Peyer's patch (tissue), 4 donors: Measurements from ENCODE around the gene ADGRD1.

Experiments used
- CTCF ChIP-seq, 6 experiments: fragments of 450-650 bp in 4 of 6; fragments of 200-600 bp in 2 of 6; sonication (generic) in 1 of 6; IDR thresholded peaks; one replicate each; pipeline ENCODE4 v1.5.1; 2017 to 2019; ENCODE audit warnings: antibody characterized with exemption in 6 of 6, mild to moderate bottlenecking in 3 of 6, moderate library complexity in 1 of 6
- POLR2A ChIP-seq, 2 donors: fragments of 450-650 bp; IDR thresholded peaks; one replicate each; pipeline ENCODE4 v1.5.1; 2017; ENCODE audit warnings: antibody characterized with exemption in 2 of 2, mild to moderate bottlenecking in 2 of 2, moderate library complexity in 2 of 2

GRCh38 chr12:131027876-131028586 is 74.3 kb downstream of the ADGRD1 start:
- no peak for TF ChIP-seq POLR2A (IDR thresholded peaks at IDR 0.05)
- no peak for TF ChIP-seq CTCF (IDR thresholded peaks at IDR 0.05)
